Measurements from ENCODE around the gene C10orf53. TPM values are rescaled to one million over a fixed set of nuclear protein-coding genes. Genes with fewer than 3 reads are reported as not detected.
"Not testable (repeated sequence)": the region's sequence is repeated elsewhere in the genome, so short reads cannot be mapped to it uniquely, and the experiment has no call there.

The C10orf53 gene
- total RNA-seq, 1 donor from 2014 or later = not detected

GRCh38 chr10:49682879-49683278 lies 3.4 kb downstream of the C10orf53 start:
- no peak for FAIRE-seq
- no peak for DNase-seq (ENCODE audit: low spot score in 2 of 2)

GRCh38 chr10:49686651-49687050 lies 7.2 kb downstream of the C10orf53 start:
- no peak for FAIRE-seq
- no peak for DNase-seq (ENCODE audit: low spot score in 2 of 2)

GRCh38 chr10:49688261-49688846 lies 8.9 kb downstream of the C10orf53 start:
- no peak for FAIRE-seq
- DNase-seq (ENCODE audit: low spot score in 2 of 2) = no peak

- DNase-seq (ENCODE audit: low spot score in 2 of 2) = no peak
- FAIRE-seq = no peak
Measured at GRCh38 chr10:49688920-49689319, 9.5 kb downstream of the C10orf53 start.

GRCh38 chr10:49689882-49690510 lies 10.5 kb downstream of the C10orf53 start:
- DNase-seq (ENCODE audit: low spot score in 2 of 2) = no peak
- no peak for FAIRE-seq

- no peak for DNase-seq (ENCODE audit: low spot score in 2 of 2)
- FAIRE-seq = no peak
Measured at GRCh38 chr10:49690698-49691356, 11.4 kb downstream of the C10orf53 start.

GRCh38 chr10:49691588-49691987 lies 12.1 kb downstream of the C10orf53 start:
- FAIRE-seq = no peak
- no peak for DNase-seq (ENCODE audit: low spot score in 2 of 2)

- no peak for FAIRE-seq
- DNase-seq (ENCODE audit: low spot score in 2 of 2) = no peak
Measured at GRCh38 chr10:49694466-49694865, 15.0 kb downstream of the C10orf53 start.

- no peak for DNase-seq (ENCODE audit: low spot score in 2 of 2)
- FAIRE-seq = no peak
Measured at GRCh38 chr10:49696311-49696710, 16.9 kb downstream of the C10orf53 start.

- no peak for DNase-seq (ENCODE audit: low spot score in 2 of 2)
- no peak for FAIRE-seq
Measured at GRCh38 chr10:49698679-49699078, 19.2 kb downstream of the C10orf53 start.

GRCh38 chr10:49700211-49700610 lies 20.8 kb downstream of the C10orf53 start:
- FAIRE-seq = no peak

GRCh38 chr10:49700997-49701396 lies 21.5 kb downstream of the C10orf53 start:
- FAIRE-seq (no peak), DNase-seq (ENCODE audit: low spot score in 2 of 2) (no peak)

More at GRCh38 chr10:49700211-49700610, 20.8 kb downstream of the C10orf53 start:
- no peak for DNase-seq (ENCODE audit: low spot score in 2 of 2)

GRCh38 chr10:49707585-49707984 lies 28.1 kb downstream of the C10orf53 start:
- no peak for FAIRE-seq
- no peak for DNase-seq (ENCODE audit: low spot score in 2 of 2)

GRCh38 chr10:49709934-49710333 lies 30.5 kb downstream of the C10orf53 start:
- no peak for FAIRE-seq
- DNase-seq (ENCODE audit: low spot score in 2 of 2) = no peak

- DNase-seq (ENCODE audit: low spot score in 2 of 2) = no peak
- FAIRE-seq = no peak
Measured at GRCh38 chr10:49710966-49711365, 31.5 kb downstream of the C10orf53 start.

- FAIRE-seq = no peak
Measured at GRCh38 chr10:49711481-49711880, 32.0 kb downstream of the C10orf53 start.

GRCh38 chr10:49713266-49713665 lies 33.8 kb downstream of the C10orf53 start:
- FAIRE-seq = no peak
- no peak for DNase-seq (ENCODE audit: low spot score in 2 of 2)

More at GRCh38 chr10:49711481-49711880, 32.0 kb downstream of the C10orf53 start:
- DNase-seq (ENCODE audit: low spot score in 2 of 2) = no peak

- FAIRE-seq = not testable (repeated sequence)
Measured at GRCh38 chr10:49715157-49715556, 35.7 kb downstream of the C10orf53 start.

GRCh38 chr10:49726593-49726992 lies 47.1 kb downstream of the C10orf53 start:
- DNase-seq (ENCODE audit: low spot score in 2 of 2) (no peak), FAIRE-seq (no peak)

More at GRCh38 chr10:49715157-49715556, 35.7 kb downstream of the C10orf53 start:
- not testable (repeated sequence) for DNase-seq (ENCODE audit: low spot score in 2 of 2)

GRCh38 chr10:49733866-49734265 lies 54.4 kb downstream of the C10orf53 start:
- FAIRE-seq = no peak
- no peak for DNase-seq (ENCODE audit: low spot score in 2 of 2)

GRCh38 chr10:49734676-49735075 lies 55.2 kb downstream of the C10orf53 start:
- DNase-seq (ENCODE audit: low spot score in 2 of 2) (no peak), FAIRE-seq (no peak)

GRCh38 chr10:49735161-49735560 lies 55.7 kb downstream of the C10orf53 start:
- no peak for DNase-seq (ENCODE audit: low spot score in 2 of 2)
- FAIRE-seq = no peak

All from frontal cortex (tissue), 4 donors.